Measurements from ENCODE around the gene PNN. TPM values are rescaled to one million over a fixed set of nuclear protein-coding genes. Genes with fewer than 3 reads are reported as not detected.

The PNN gene
- total and polyA plus RNA-seq, 2 of the 8 experiments (the other 6 are each of a cell fraction or from before 2014, with no cell fraction given) = 27.5 to 121 TPM

DNA sequence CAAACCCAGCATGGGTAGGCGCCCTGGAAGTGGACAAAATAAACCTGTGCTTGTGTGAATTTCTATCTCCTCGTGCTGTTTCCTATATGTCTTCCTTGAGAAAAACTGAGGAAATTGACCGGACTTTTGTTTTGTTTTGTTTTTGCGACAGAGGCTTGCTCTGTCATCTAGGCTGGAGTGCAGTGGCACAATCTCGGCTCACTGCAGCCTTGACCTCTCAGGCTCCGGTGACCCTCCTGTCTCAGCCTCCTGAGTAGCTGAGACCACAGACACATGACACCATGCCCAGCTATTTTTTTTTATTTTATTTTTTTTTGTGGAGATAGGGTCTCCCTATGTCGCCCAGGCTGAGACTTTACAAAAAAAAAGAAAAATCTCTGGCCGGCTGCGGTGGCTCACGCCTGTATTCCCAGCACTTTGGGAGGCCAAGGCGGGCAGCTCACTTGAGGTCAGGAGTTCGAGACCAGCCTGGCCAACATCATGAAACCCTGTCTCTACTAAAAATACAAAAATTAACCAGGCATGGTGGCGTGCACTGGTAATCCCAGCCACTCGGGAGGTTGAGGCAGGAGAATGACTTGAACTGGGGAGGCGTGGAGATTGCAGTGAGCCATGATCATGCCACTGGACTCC, 36.2 kb downstream of the PNN start:
- Histone ChIP-seq H2BK5ac (ENCODE audit: low read depth, low read length) (no peak overlapping the region), H2AK5ac (ENCODE audit: low read depth, low read length) (no peak overlapping the region), H2BK12ac (ENCODE audit: low read depth, low read length) (no peak overlapping the region), H3K23ac (ENCODE audit: insufficient read length) (no peak overlapping the region), H3K79me1 (ENCODE audit: low read depth, low read length) (no peaks in the 10 kb centered on the region), H3K56ac (replicated peaks; ENCODE audit: insufficient read length, low read depth, low read length) (no peak overlapping the region), H3K4me2 (ENCODE audit: insufficient read depth in 1 of 2, low read depth in 2 of 2, low read length in 2 of 2) (no peak overlapping the region), H3K27ac (ENCODE audit: low read depth, low read length) (no peak overlapping the region), H4K8ac (ENCODE audit: extremely low read depth, insufficient read depth, low read length) (no peak overlapping the region), H3K27me3 (replicated peaks in 1 of 4; ENCODE audit: control insufficient read depth in 3 of 4, extremely low read depth in 1 of 4, insufficient read depth in 3 of 4, low read length in 3 of 4) (no peaks in the 10 kb centered on the region), H3K79me2 (ENCODE audit: control insufficient read depth in 1 of 2, insufficient read depth in 2 of 2, low read length in 2 of 2) (no peaks in the 10 kb centered on the region), H3K9ac (replicated peaks in 1 of 4; ENCODE audit: extremely low read depth in 1 of 4, low read depth in 3 of 4, low read length in 3 of 4) (no peak overlapping the region), H2AFZ (ENCODE audit: low read length) (no peak overlapping the region), H4K91ac (replicated peaks; ENCODE audit: insufficient read length, low read length) (no peak overlapping the region), H4K5ac (ENCODE audit: insufficient read length, low read depth, low read length) (no peak overlapping the region), H2BK120ac (replicated peaks; ENCODE audit: low read depth, low read length) (no peak overlapping the region), H3K4ac (replicated peaks; ENCODE audit: insufficient read length, low read depth, low read length) (no peak overlapping the region), H4K20me1 (replicated peaks in 1 of 2; ENCODE audit: control insufficient read depth in 1 of 2, insufficient read depth in 2 of 2, low read length in 2 of 2) (no peaks in the 10 kb centered on the region), H2BK15ac (ENCODE audit: low read length) (no peak overlapping the region), H3K4me3 (ENCODE audit: extremely low read depth in 1 of 4, insufficient read depth in 2 of 4, low read depth in 3 of 4, low read length in 4 of 4) (no peak overlapping the region), H3K4me1 (replicated peaks in 1 of 4; ENCODE audit: control insufficient read depth in 3 of 4, insufficient read depth in 4 of 4, low read length in 3 of 4) (no peaks in the 10 kb centered on the region), H3K9me3 (ENCODE audit: insufficient read depth in 2 of 2, low read depth in 1 of 2, low read length in 1 of 2) (no peaks in the 10 kb centered on the region), H3K23me2 (ENCODE audit: low read depth, low read length) (no peaks in the 10 kb centered on the region), H3K18ac (ENCODE audit: extremely low read depth, low read length) (no peak overlapping the region), H3K14ac (ENCODE audit: insufficient read length) (no peak overlapping the region), H3K36me3 (ENCODE audit: control insufficient read depth in 2 of 4, insufficient read depth in 4 of 4, low read length in 3 of 4) (no peaks in the 10 kb centered on the region), H2BK20ac (ENCODE audit: low read length) (no peak overlapping the region)
- 89% methylated on average over 15 of the region's 15 CpGs; no CpG with 5 or more reads in 1 of the 2 experiments for WGBS, 2 experiments (ENCODE audit: extremely low coverage in 1 of 2, insufficient coverage in 1 of 2, insufficient read length in 1 of 2, insufficient replicate concordance in 2 of 2, low coverage in 1 of 2, low lambda C conversion rate in 2 of 2, missing lambda C conversion rate in 1 of 2)
- DNase-seq (ENCODE audit: low read depth in 1 of 2, low spot score in 2 of 2) (no peak), FAIRE-seq (no peak)
- ChIA-PET CTCF (ENCODE audit: partially characterized antibody) (no interaction called here), POLR2A (ENCODE audit: partially characterized antibody) (interaction anchor here (1.3 kb wide), 1 partner anchor 20 kb away, joined by 5 read pairs; no protein-coding TSS in a partner anchor)
- TF ChIP-seq TBP (IDR thresholded peaks at IDR 0.05; ENCODE audit: low read depth, low read length) = no peak
- no peak for TF ChIP-seq NANOG (IDR thresholded peaks at IDR 0.05; ENCODE audit: insufficient read depth, low read depth, low read length, poor library complexity, severe bottlenecking)
- no peak for TF ChIP-seq SP4 (IDR thresholded peaks at IDR 0.05; ENCODE audit: low read length)
- TF ChIP-seq SRF (IDR thresholded peaks at IDR 0.05; ENCODE audit: low read depth, low read length) = no peak
- no peak for TF ChIP-seq POLR2AphosphoS5 (IDR thresholded peaks at IDR 0.05; ENCODE audit: low read depth, low read length)
- TF ChIP-seq JUN (IDR thresholded peaks at IDR 0.05; ENCODE audit: low read depth, low read length) = no peak
- TF ChIP-seq RBBP5 (IDR thresholded peaks at IDR 0.05; ENCODE audit: borderline replicate concordance, low read depth, low read length) = no peak
- no peak for TF ChIP-seq BRCA1 (IDR thresholded peaks at IDR 0.05; ENCODE audit: low read depth, low read length)
- TF ChIP-seq TAF7 (optimal IDR thresholded peaks at IDR 0.05; ENCODE audit: borderline replicate concordance, low read depth, low read length) = no peak
